Gastroesophageal sphincter (tissue), 4 donors: Measurements from ENCODE around the gene XG. TPM values are rescaled to one million over a fixed set of nuclear protein-coding genes. Genes with fewer than 3 reads are reported as not detected.
"Not testable (repeated sequence)": the region's sequence is repeated elsewhere in the genome, so short reads cannot be mapped to it uniquely, and the experiment has no call there.

Source experiments
- ATAC-seq: fragments of 150-250 bp; one replicate; pipeline ENCODE4 v1.9.1; 2016; ENCODE audit warnings: mild to moderate bottlenecking, moderate library complexity
- H3K27ac ChIP-seq, 4 donors: fragments of 200-600 bp; sonication (generic) in 3 of 4; 1 replicate in 3 of 4; 2 replicates in 1 of 4; pipeline ENCODE4 v1.5.1; 2016 to 2019
- H3K27me3 ChIP-seq: fragments of 200-600 bp; sonication (generic); one replicate; pipeline ENCODE4 v1.5.1; 2019
- H3K36me3 ChIP-seq, 2 donors: fragments of 200-600 bp; sonication (generic); one replicate each; pipeline ENCODE4 v1.5.1; 2019; ENCODE audit warnings: control low read depth in 1 of 2
- H3K4me1 ChIP-seq, 3 donors: fragments of 200-600 bp; sonication (generic); 1 replicate in 2 of 3; 2 replicates in 1 of 3; pipeline ENCODE4 v1.5.1; 2016 to 2019; ENCODE audit warnings: control low read depth in 2 of 3
- H3K4me3 ChIP-seq, 2 donors: fragments of 200-600 bp; sonication (generic); one replicate each; pipeline ENCODE4 v1.5.1; 2019; ENCODE audit warnings: mild to moderate bottlenecking in 1 of 2, moderate library complexity in 1 of 2
- H3K9me3 ChIP-seq, 3 donors: fragments of 200-600 bp; sonication (generic); one replicate each; pipeline ENCODE4 v1.5.1; 2017 to 2019; ENCODE audit warnings: control low read depth in 2 of 3
- CTCF ChIP-seq, 4 experiments: fragments of 200-600 bp in 2 of 4; fragments of 450-650 bp in 2 of 4; sonication (generic) in 1 of 4; IDR thresholded peaks; one replicate each; pipeline ENCODE4 v1.5.1; 2017 to 2019; ENCODE audit warnings: antibody characterized with exemption in 4 of 4, mild to moderate bottlenecking in 2 of 4, moderate library complexity in 2 of 4
- EP300 ChIP-seq: sonication (generic); formaldehyde crosslinking; IDR thresholded peaks from one replicate; pipeline ENCODE4 v1.6.1; 2017; ENCODE audit warnings: antibody characterized with exemption, mild to moderate bottlenecking
- POLR2A ChIP-seq, 2 donors: fragments of 450-650 bp; IDR thresholded peaks; one replicate each; pipeline ENCODE4 v1.6.1; 2017; ENCODE audit warnings: antibody characterized with exemption in 2 of 2, mild to moderate bottlenecking in 2 of 2, moderate library complexity in 1 of 2
- POLR2AphosphoS5 ChIP-seq: sonication (generic); formaldehyde crosslinking; IDR thresholded peaks from one replicate; pipeline ENCODE4 v1.6.1; 2017; ENCODE audit warnings: antibody characterized with exemption
- WGBS, 2 donors: methylation state at CpG; one replicate each; pipeline ENCODE4 v1.1.5; 2018; ENCODE audit warnings: low coverage in 1 of 2; 5-methylcytosine and 5-hydroxymethylcytosine counted together
- total RNA-seq, 4 donors: library from RNA; depleted of rRNA; stranded (reverse); fragments of >200 nt; gene quantifications; one replicate each; pipeline ENCODE4 v1.1.0, GENCODE V29; 2016

Gene XG
- total RNA-seq, 4 donors from 2014 or later = 0.19 to 0.67 (median 0.47) TPM; not detected in 1

DNA sequence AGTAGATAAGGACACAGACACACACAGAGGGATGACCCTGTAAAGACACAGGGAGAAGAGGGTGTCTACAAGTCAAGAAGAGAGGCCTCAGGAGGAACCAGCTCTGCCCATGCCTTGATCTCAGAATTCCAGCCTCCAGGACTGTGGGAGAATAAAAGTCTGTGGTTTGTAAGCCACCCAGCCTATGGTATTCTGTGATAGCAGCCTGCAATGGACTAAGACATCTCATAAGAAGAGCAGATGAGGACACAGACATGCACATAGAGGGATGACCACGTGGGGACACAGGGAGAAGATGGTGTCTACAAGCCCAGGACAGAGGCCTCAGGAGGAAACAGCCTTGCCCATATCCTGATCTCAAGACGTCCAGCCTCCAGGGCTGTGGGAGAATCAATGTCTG is 9.4 kb downstream of the XG start:
- no peak for ATAC-seq
- WGBS, 2 donors = 60% methylated on average over 2 of the region's 2 CpGs; no CpG with 5 or more reads in 1 of the 2 donors
- H3K36me3 ChIP-seq = no peaks in the 10 kb centered on the region

DNA sequence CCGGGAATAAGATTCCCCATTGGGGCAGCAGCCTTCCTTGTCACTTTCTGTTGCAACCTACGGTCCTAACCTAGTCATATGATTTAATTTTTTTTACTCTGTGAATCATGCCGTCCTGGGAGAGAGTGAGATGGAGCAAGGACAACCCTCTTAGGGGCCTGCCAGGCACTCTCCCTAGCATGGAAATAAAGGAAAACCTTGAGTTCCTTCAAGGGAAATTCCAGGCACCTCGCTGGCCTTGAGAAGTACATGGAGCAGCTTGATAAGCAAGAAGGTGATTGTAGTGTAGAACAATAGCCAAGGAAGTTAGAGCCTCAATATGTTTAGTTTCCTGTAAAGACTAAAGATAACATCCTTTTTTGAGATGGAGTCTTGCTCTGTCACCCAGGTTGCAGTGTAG is 10.8 kb downstream of the XG start:
- not testable (repeated sequence) for ATAC-seq, H3K4me1 ChIP-seq, H3K27ac ChIP-seq, H3K4me3 ChIP-seq, H3K27me3 ChIP-seq, H3K9me3 ChIP-seq, H3K36me3 ChIP-seq
- 72% methylated on average over 3 of the region's 4 CpGs; no CpG with 5 or more reads in 1 of the 2 donors for WGBS, 2 donors

More for the DNA sequence above, 9.4 kb downstream of the XG start:
- H3K4me1 ChIP-seq = no peaks in the 10 kb centered on the region
- H3K27me3 ChIP-seq = no peaks in the 10 kb centered on the region
- H3K27ac ChIP-seq = no peak overlapping the region
- no peaks in the 10 kb centered on the region for H3K9me3 ChIP-seq
- H3K4me3 ChIP-seq = no peak overlapping the region
- TF ChIP-seq POLR2AphosphoS5 (no peak), EP300 (no peak), POLR2A (IDR thresholded peaks at IDR 0.05) (no peak), CTCF (IDR thresholded peaks at IDR 0.05) (no peak)

- not testable (repeated sequence) for ATAC-seq, H3K4me1 ChIP-seq
- WGBS, 2 donors = 62 to 84% methylated on average over 3 to 16 of the region's 19 CpGs
Observed at GRCh38 chrX:2764766-2765548, 13.1 kb downstream of the XG start.

DNA sequence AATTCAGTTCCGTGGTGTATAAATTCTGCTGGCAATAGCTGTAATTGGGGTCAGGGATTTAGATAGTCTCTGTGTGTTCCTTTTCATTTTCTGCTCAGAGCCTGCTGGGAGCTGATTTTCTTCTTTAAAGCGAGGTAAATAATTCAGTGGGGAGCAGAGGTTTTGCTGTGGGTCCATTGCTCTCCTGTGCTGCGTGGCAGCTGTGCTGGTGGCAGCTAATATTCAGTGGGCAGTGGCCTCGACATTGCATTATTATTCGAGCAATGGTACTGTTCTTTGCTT is 13.7 kb downstream of the XG start:
- WGBS, 2 donors = 55 to 72% methylated on average over 1 to 5 of the region's 5 CpGs
- ATAC-seq = no peak
- TF ChIP-seq POLR2A (IDR thresholded peaks at IDR 0.05) (no peak), CTCF (IDR thresholded peaks at IDR 0.05) (no peak), POLR2AphosphoS5 (no peak), EP300 (no peak)
- no peaks in the 10 kb centered on the region for H3K4me1 ChIP-seq
- H3K36me3 ChIP-seq = no peaks in the 10 kb centered on the region
- H3K27ac ChIP-seq = no peak overlapping the region
- H3K4me3 ChIP-seq = no peak overlapping the region
- no peaks in the 10 kb centered on the region for H3K27me3 ChIP-seq
- no peaks in the 10 kb centered on the region for H3K9me3 ChIP-seq

More at GRCh38 chrX:2764766-2765548, 13.1 kb downstream of the XG start:
- H3K9me3 ChIP-seq, H3K36me3 ChIP-seq, H3K4me3 ChIP-seq, H3K27me3 ChIP-seq, H3K27ac ChIP-seq: not testable (repeated sequence)

GRCh38 chrX:2766906-2767305 is 15.1 kb downstream of the XG start:
- H3K36me3 ChIP-seq = no peaks in the 10 kb centered on the region
- no peak for TF ChIP-seq EP300
- TF ChIP-seq POLR2AphosphoS5 = no peak
- TF ChIP-seq POLR2A (IDR thresholded peaks at IDR 0.05) = no peak
- no peak for TF ChIP-seq CTCF (IDR thresholded peaks at IDR 0.05)
- H3K27me3 ChIP-seq = no peaks in the 10 kb centered on the region
- no peaks in the 10 kb centered on the region for H3K4me1 ChIP-seq
- H3K9me3 ChIP-seq = no peaks in the 10 kb centered on the region
- 73% methylated on average over 5 of the region's 11 CpGs; no CpG with 5 or more reads in 1 of the 2 donors for WGBS, 2 donors
- H3K27ac ChIP-seq = no peak overlapping the region
- ATAC-seq = no peak
- no peak overlapping the region for H3K4me3 ChIP-seq

- H3K36me3 ChIP-seq = no peaks in the 10 kb centered on the region
- H3K27ac ChIP-seq = no peak overlapping the region
- ATAC-seq = peak; percentile 69
- 42 to 75% methylated on average over 4 to 11 of the region's 25 CpGs for WGBS, 2 donors
- no peaks in the 10 kb centered on the region for H3K4me1 ChIP-seq
- H3K27me3 ChIP-seq = no peaks in the 10 kb centered on the region
- TF ChIP-seq POLR2AphosphoS5 (no peak), CTCF (IDR thresholded peaks at IDR 0.05) (no peak), EP300 (no peak), POLR2A (IDR thresholded peaks at IDR 0.05) (no peak)
- H3K4me3 ChIP-seq = no peak overlapping the region
- no peaks in the 10 kb centered on the region for H3K9me3 ChIP-seq
Observed at GRCh38 chrX:2767631-2768455, 16.0 kb downstream of the XG start.
